OCI-LY7 (cell line): ENCODE data around the gene EXTL1. TPM values are rescaled to one million over a fixed set of nuclear protein-coding genes. Genes with fewer than 3 reads are reported as not detected.

Experiments used
- BruUV-seq: library from RNA; stranded (reverse); fragments of 400-500 nt; replicated peaks from 2 replicates; lab custom pipeline; 2021; lab: Mats Ljungman, UMichigan
- CTCF ChIA-PET: fragments of 300-600 bp; sonication (Branson Sonifier 250); formaldehyde crosslinking; loops from one replicate; lab custom pipeline; 2022; ENCODE audit warnings: antibody characterized with exemption; ENCODE audit not compliant: unreplicated experiment; lab: Charles Lee
- POLR2A ChIA-PET: fragments of 300-600 bp; sonication (Branson Sonifier 250); formaldehyde crosslinking; loops from one replicate; lab custom pipeline; 2022; ENCODE audit warnings: antibody characterized with exemption; lab: Charles Lee
- DNase-seq: peaks from one replicate; pipeline ENCODE4 v3.0.0-alpha.2; 2015; ENCODE audit warnings: low spot score
- H2AFZ ChIP-seq: fragments of 200-600 bp; sonication (generic), shearing (Covaris generic); 2 replicates; pipeline ENCODE4 v1.6.1; 2014; ENCODE audit warnings: mild to moderate bottlenecking, antibody characterized with exemption, low read length, moderate library complexity
- H3K27ac ChIP-seq: fragments of 200-600 bp; sonication (generic); 2 replicates; pipeline ENCODE4 v1.5.1; 2014; ENCODE audit warnings: mixed run types, low read depth, mild to moderate bottlenecking, moderate library complexity, low read length, inconsistent platforms; ENCODE audit not compliant: poor library complexity, severe bottlenecking
- H3K36me3 ChIP-seq: fragments of 200-600 bp; sonication (generic); 2 replicates; pipeline ENCODE4 v1.6.1; 2014; ENCODE audit warnings: mild to moderate bottlenecking, antibody characterized with exemption, low read length, moderate library complexity, mixed read lengths; ENCODE audit not compliant: insufficient read depth
- H3K4me1 ChIP-seq: fragments of 200-600 bp; sonication (generic); 2 replicates; pipeline ENCODE4 v1.5.1; 2014; ENCODE audit warnings: mild to moderate bottlenecking, low read length; ENCODE audit not compliant: insufficient read depth, poor library complexity, severe bottlenecking
- H3K4me2 ChIP-seq: fragments of 200-600 bp; sonication (generic); 2 replicates; pipeline ENCODE4 v1.6.1; 2014; ENCODE audit warnings: mild to moderate bottlenecking, low read length
- H3K4me3 ChIP-seq: fragments of 200-600 bp; sonication (generic); 2 replicates; pipeline ENCODE4 v1.5.1; 2014; ENCODE audit warnings: mild to moderate bottlenecking, low read depth, low read length; ENCODE audit not compliant: poor library complexity, severe bottlenecking
- H3K79me2 ChIP-seq: fragments of 200-600 bp; sonication (generic); 2 replicates; pipeline ENCODE4 v1.6.1; 2016; ENCODE audit warnings: low read depth, mild to moderate bottlenecking, low read length, moderate library complexity, mixed read lengths; ENCODE audit not compliant: insufficient read depth
- H3K9me2 ChIP-seq: fragments of 200-600 bp; sonication (generic); 2 replicates; pipeline ENCODE4 v1.6.1; 2016; ENCODE audit warnings: mild to moderate bottlenecking, low read length, mixed read lengths; ENCODE audit not compliant: insufficient read depth
- H3K9me3 ChIP-seq: fragments of 200-600 bp; sonication (generic); 2 replicates; pipeline ENCODE4 v1.6.1; 2014; ENCODE audit warnings: mild to moderate bottlenecking, mixed run types, low read length, mixed read lengths
- H4K20me1 ChIP-seq: fragments of 200-600 bp; sonication (generic); 2 replicates; pipeline ENCODE4 v1.6.1; 2014; ENCODE audit warnings: mild to moderate bottlenecking, antibody characterized with exemption, low read length, moderate library complexity, mixed read lengths; ENCODE audit not compliant: insufficient read depth
- EZH2phosphoT487 ChIP-seq: fragments of 200-600 bp; sonication (generic); IDR thresholded peaks from 2 replicates; pipeline ENCODE4 v1.6.1; 2018; ENCODE audit warnings: low read depth, borderline replicate concordance, mild to moderate bottlenecking, mixed run types, antibody characterized with exemption, low read length, moderate library complexity, mixed read lengths
- intact Hi-C: fragments of 100-400 bp; cut with micrococcal nuclease; formaldehyde crosslinking; loops from one replicate; pipeline ENCODE4 v1.10.0; 2022; ENCODE audit not compliant: unreplicated experiment
- total RNA-seq, 2 experiments: library from RNA; depleted of rRNA in 1 of 2; stranded (reverse); fragments of >200 nt in 1 of 2; shearing (Covaris generic) in 1 of 2; gene quantifications; 2 replicates each; pipeline ENCODE4 v1.2.3, GENCODE V29; 2014 to 2022
- TF ChIP-seq, protein P1 (sequence below): fragments of 200-600 bp; sonication (generic); conservative IDR thresholded peaks from 2 replicates; pipeline ENCODE4 v1.5.1; 2014; ENCODE audit warnings: mild to moderate bottlenecking, antibody characterized with exemption, low read length, moderate library complexity, mixed read lengths

The EXTL1 gene
- total RNA-seq, 2 experiments from 2014 or later, result 0.67 TPM; not detected in 1

- POLR2A ChIA-PET, result no interaction called here
- intact Hi-C loops, result no loop called here
- TF ChIP-seq, protein P1, sequence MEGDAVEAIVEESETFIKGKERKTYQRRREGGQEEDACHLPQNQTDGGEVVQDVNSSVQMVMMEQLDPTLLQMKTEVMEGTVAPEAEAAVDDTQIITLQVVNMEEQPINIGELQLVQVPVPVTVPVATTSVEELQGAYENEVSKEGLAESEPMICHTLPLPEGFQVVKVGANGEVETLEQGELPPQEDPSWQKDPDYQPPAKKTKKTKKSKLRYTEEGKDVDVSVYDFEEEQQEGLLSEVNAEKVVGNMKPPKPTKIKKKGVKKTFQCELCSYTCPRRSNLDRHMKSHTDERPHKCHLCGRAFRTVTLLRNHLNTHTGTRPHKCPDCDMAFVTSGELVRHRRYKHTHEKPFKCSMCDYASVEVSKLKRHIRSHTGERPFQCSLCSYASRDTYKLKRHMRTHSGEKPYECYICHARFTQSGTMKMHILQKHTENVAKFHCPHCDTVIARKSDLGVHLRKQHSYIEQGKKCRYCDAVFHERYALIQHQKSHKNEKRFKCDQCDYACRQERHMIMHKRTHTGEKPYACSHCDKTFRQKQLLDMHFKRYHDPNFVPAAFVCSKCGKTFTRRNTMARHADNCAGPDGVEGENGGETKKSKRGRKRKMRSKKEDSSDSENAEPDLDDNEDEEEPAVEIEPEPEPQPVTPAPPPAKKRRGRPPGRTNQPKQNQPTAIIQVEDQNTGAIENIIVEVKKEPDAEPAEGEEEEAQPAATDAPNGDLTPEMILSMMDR, result no peak
- no peak for TF ChIP-seq EZH2phosphoT487
- Histone ChIP-seq H3K4me1 (no peaks in the 10 kb centered on the region), H3K27ac (no peak overlapping the region), H3K4me2 (no peak overlapping the region), H3K36me3 (no peaks in the 10 kb centered on the region), H4K20me1 (no peaks in the 10 kb centered on the region), H3K9me2 (no peaks in the 10 kb centered on the region), H3K4me3 (no peak overlapping the region), H3K9me3 (no peaks in the 10 kb centered on the region), H2AFZ (no peak overlapping the region), H3K79me2 (no peaks in the 10 kb centered on the region)
- DNase-seq, result no peak
- BruUV-seq, result no TSS peak
- CTCF ChIA-PET, result no interaction called here
Measured at GRCh38 chr1:26077524-26077923, 55.9 kb downstream of the EXTL1 start.

- no TSS peak for BruUV-seq
- intact Hi-C loops, result no loop called here
- ChIA-PET CTCF (no interaction called here), POLR2A (interaction anchor here (0.6 kb wide), 1 partner anchor 79 kb away, joined by 3 read pairs; no protein-coding TSS in a partner anchor)
- Histone ChIP-seq H2AFZ (no peak overlapping the region), H3K9me2 (no peaks in the 10 kb centered on the region), H4K20me1 (no peaks in the 10 kb centered on the region), H3K4me3 (no peak overlapping the region), H3K79me2 (no peaks in the 10 kb centered on the region), H3K4me1 (no peaks in the 10 kb centered on the region), H3K36me3 (no peaks in the 10 kb centered on the region), H3K9me3 (no peaks in the 10 kb centered on the region), H3K27ac (no peak overlapping the region), H3K4me2 (no peak overlapping the region)
- TF ChIP-seq, protein P1, result no peak
- no peak for TF ChIP-seq EZH2phosphoT487
- DNase-seq, result no peak
Measured at GRCh38 chr1:26078286-26079177, 57.0 kb downstream of the EXTL1 start.

- CTCF ChIA-PET, result no interaction called here
- Histone ChIP-seq H3K4me3 (no peak overlapping the region), H3K4me2 (no peak overlapping the region), H3K36me3 (no peaks in the 10 kb centered on the region), H3K9me2 (no peaks in the 10 kb centered on the region), H3K27ac (no peak overlapping the region), H3K79me2 (no peaks in the 10 kb centered on the region), H3K9me3 (no peaks in the 10 kb centered on the region), H3K4me1 (no peaks in the 10 kb centered on the region), H2AFZ (no peak overlapping the region), H4K20me1 (no peaks in the 10 kb centered on the region)
- intact Hi-C loops, result no loop called here
- POLR2A ChIA-PET, result no interaction called here
- BruUV-seq, result no TSS peak
- no peak for DNase-seq
- no peak for TF ChIP-seq EZH2phosphoT487
- TF ChIP-seq, protein P1, result no peak
Measured at GRCh38 chr1:26079178-26079563, 57.6 kb downstream of the EXTL1 start.
